ENCODE measurements around the gene TMEM11. TPM values are rescaled to one million over a fixed set of nuclear protein-coding genes. Genes with fewer than 3 reads are reported as not detected.

Gene TMEM11
- total and polyA plus RNA-seq, 2 donors (not counting 1 experiment from before 2014, with no cell fraction given), result 21.4 to 25.3 TPM

DNA sequence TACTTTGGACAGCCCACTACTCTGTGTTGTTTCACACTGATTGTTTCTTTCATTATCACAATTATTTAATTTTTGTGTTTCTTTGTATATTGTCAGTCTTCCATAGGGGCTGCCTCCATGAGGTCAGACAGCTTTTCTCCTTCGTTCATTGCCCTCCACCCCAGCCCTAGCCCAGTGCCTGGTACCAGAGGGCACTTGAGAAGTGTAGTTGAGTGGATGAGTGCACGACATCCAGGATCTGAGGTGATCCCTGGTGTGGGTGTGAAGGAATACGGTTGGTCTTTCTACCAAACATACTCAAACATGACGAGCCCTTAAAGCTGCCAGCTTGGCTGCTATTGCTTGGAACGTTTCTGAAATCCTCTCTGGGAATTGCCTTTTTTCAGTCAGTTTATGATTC is 49.3 kb downstream of the TMEM11 start:
- Histone ChIP-seq H3K27me3 (replicated peaks in 1 of 4; ENCODE audit: control extremely low read depth in 1 of 4, control insufficient read depth in 3 of 4, insufficient read depth in 4 of 4, low read length in 3 of 4) (no peaks in the 10 kb centered on the region), H3K79me2 (ENCODE audit: control insufficient read depth, insufficient read depth, low read length) (peaks cover 9% of the 10 kb centered on the region), H2AFZ (ENCODE audit: insufficient read depth, low read depth, low read length, poor library complexity, severe bottlenecking) (no peak overlapping the region), H3K4me2 (replicated peaks; ENCODE audit: low read depth, low read length, poor library complexity, severe bottlenecking) (no peak overlapping the region), H3K36me3 (replicated peaks in 1 of 2; ENCODE audit: control extremely low read depth in 1 of 2, control insufficient read depth in 1 of 2, extremely low read depth in 1 of 2, insufficient read depth in 2 of 2, low read length in 1 of 2) (peaks cover 0 to 2% of the 10 kb centered on the region in 2 experiments), H3K4me1 (ENCODE audit: control insufficient read depth in 2 of 2, insufficient read depth in 2 of 2, low read length in 2 of 2) (no peaks in the 10 kb centered on the region), H3K9ac (ENCODE audit: low read length) (no peak overlapping the region), H3K27ac (ENCODE audit: low read length in 2 of 2) (no peak overlapping the region), H3K9me3 (ENCODE audit: control extremely low read depth in 1 of 3, control insufficient read depth in 2 of 3, insufficient read depth in 1 of 3, low read length in 2 of 3) (no peaks in the 10 kb centered on the region), H4K20me1 (ENCODE audit: control insufficient read depth, insufficient read depth, low read length, poor library complexity, severe bottlenecking) (no peaks in the 10 kb centered on the region), H3K4me3 (ENCODE audit: control extremely low read depth in 1 of 5, extremely low read depth in 1 of 5, insufficient read depth in 1 of 5, low read depth in 2 of 5, low read length in 4 of 5) (no peak overlapping the region)
- no peak for TF ChIP-seq EZH2 (IDR thresholded peaks at IDR 0.05; ENCODE audit: borderline replicate concordance, insufficient read depth, low read depth, low read length, poor library complexity, severe bottlenecking)
- TF ChIP-seq, protein P1, sequence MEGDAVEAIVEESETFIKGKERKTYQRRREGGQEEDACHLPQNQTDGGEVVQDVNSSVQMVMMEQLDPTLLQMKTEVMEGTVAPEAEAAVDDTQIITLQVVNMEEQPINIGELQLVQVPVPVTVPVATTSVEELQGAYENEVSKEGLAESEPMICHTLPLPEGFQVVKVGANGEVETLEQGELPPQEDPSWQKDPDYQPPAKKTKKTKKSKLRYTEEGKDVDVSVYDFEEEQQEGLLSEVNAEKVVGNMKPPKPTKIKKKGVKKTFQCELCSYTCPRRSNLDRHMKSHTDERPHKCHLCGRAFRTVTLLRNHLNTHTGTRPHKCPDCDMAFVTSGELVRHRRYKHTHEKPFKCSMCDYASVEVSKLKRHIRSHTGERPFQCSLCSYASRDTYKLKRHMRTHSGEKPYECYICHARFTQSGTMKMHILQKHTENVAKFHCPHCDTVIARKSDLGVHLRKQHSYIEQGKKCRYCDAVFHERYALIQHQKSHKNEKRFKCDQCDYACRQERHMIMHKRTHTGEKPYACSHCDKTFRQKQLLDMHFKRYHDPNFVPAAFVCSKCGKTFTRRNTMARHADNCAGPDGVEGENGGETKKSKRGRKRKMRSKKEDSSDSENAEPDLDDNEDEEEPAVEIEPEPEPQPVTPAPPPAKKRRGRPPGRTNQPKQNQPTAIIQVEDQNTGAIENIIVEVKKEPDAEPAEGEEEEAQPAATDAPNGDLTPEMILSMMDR (IDR thresholded peaks at IDR 0.05), result no peak
- no peaks in the 10 kb centered on the region for H3K9me3 Mint-ChIP-seq (ENCODE audit: insufficient read depth)
- no peaks in the 10 kb centered on the region for H3K27me3 Mint-ChIP-seq
- no peak for ATAC-seq (ENCODE audit: low read depth)
- intact Hi-C loops (cut with micrococcal nuclease), result no loop called here
- ChIA-PET CTCF (interaction anchor here (0.6 kb wide), 1 partner anchor 28 kb away, joined by 3 read pairs; no protein-coding TSS in a partner anchor), POLR2A (no interaction called here)
- WGBS (ENCODE audit: insufficient coverage), result 100% methylated on average over 1 of the region's 5 CpGs
- H3K27ac Mint-ChIP-seq, result no peak overlapping the region
- no peak for DNase-seq
- no peak overlapping the region for H3K4me3 Mint-ChIP-seq
- H3K4me1 Mint-ChIP-seq, result peaks cover 2% of the 10 kb centered on the region

DNA sequence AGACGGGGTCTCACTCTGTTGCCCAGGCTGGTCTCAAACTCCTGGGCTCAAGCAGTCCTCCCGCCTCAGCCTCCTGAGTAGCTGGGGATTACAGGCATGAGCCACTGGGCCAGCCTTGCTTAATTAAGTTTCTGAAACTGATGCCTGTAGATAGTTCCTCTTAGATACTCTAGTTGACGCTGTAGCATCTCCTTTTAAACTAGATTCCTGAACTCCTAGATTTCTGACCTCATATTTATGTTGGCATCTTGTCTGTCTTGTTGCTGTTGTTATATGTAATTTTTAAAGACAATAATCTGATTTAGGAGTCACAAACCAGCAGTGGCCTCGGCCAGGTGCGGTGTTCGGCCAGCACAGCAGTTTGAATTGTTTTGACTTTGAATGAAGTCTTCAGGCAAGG is 49.7 kb downstream of the TMEM11 start:
- H3K4me3 ChIP-seq (ENCODE audit: control extremely low read depth in 1 of 5, extremely low read depth in 1 of 5, insufficient read depth in 1 of 5, low read depth in 2 of 5, low read length in 4 of 5), result no peak overlapping the region
- ATAC-seq (ENCODE audit: low read depth) (no peak), DNase-seq (no peak)
- peaks cover 9% of the 10 kb centered on the region for H3K79me2 ChIP-seq (ENCODE audit: control insufficient read depth, insufficient read depth, low read length)
- no peak overlapping the region for H2AFZ ChIP-seq (ENCODE audit: insufficient read depth, low read depth, low read length, poor library complexity, severe bottlenecking)
- no peak overlapping the region for H3K9ac ChIP-seq (ENCODE audit: low read length)
- no peak overlapping the region for H3K4me3 Mint-ChIP-seq
- no peaks in the 10 kb centered on the region for H4K20me1 ChIP-seq (ENCODE audit: control insufficient read depth, insufficient read depth, low read length, poor library complexity, severe bottlenecking)
- H3K9me3 ChIP-seq (ENCODE audit: control extremely low read depth in 1 of 3, control insufficient read depth in 2 of 3, insufficient read depth in 1 of 3, low read length in 2 of 3), result no peaks in the 10 kb centered on the region
- no peak overlapping the region for H3K27ac ChIP-seq (ENCODE audit: low read length in 2 of 2)
- H3K27ac Mint-ChIP-seq, result no peak overlapping the region
- POLR2A ChIA-PET, result no interaction called here
- no peaks in the 10 kb centered on the region for H3K27me3 ChIP-seq (replicated peaks in 1 of 4; ENCODE audit: control extremely low read depth in 1 of 4, control insufficient read depth in 3 of 4, insufficient read depth in 4 of 4, low read length in 3 of 4)
- H3K27me3 Mint-ChIP-seq, result no peaks in the 10 kb centered on the region
- H3K4me1 Mint-ChIP-seq, result peaks cover 2% of the 10 kb centered on the region
- H3K36me3 ChIP-seq (replicated peaks in 1 of 2; ENCODE audit: control extremely low read depth in 1 of 2, control insufficient read depth in 1 of 2, extremely low read depth in 1 of 2, insufficient read depth in 2 of 2, low read length in 1 of 2), result peaks cover 0 to 2% of the 10 kb centered on the region in 2 experiments
- CTCF ChIA-PET, result interaction anchor here (0.6 kb wide), 1 partner anchor 27 kb away, joined by 3 read pairs; no protein-coding TSS in a partner anchor
- no peak for TF ChIP-seq EZH2 (IDR thresholded peaks at IDR 0.05; ENCODE audit: borderline replicate concordance, insufficient read depth, low read depth, low read length, poor library complexity, severe bottlenecking)
- TF ChIP-seq, protein P1 (IDR thresholded peaks at IDR 0.05), result no peak
- no peak overlapping the region for H3K4me2 ChIP-seq (replicated peaks; ENCODE audit: low read depth, low read length, poor library complexity, severe bottlenecking)
- intact Hi-C loops (cut with micrococcal nuclease), result no loop called here
- WGBS (ENCODE audit: insufficient coverage), result 83% methylated on average over 2 of the region's 6 CpGs
- no peaks in the 10 kb centered on the region for H3K9me3 Mint-ChIP-seq (ENCODE audit: insufficient read depth)
- no peaks in the 10 kb centered on the region for H3K4me1 ChIP-seq (ENCODE audit: control insufficient read depth in 2 of 2, insufficient read depth in 2 of 2, low read length in 2 of 2)
